Skeletal muscle tissue (tissue), 4 donors: ENCODE data around the gene RAD9A. TPM values are rescaled to one million over a fixed set of nuclear protein-coding genes. Genes with fewer than 3 reads are reported as not detected.

Experiments
- H3K27ac ChIP-seq: one replicate; pipeline ENCODE4 v1.7.0; 2013; ENCODE audit warnings: mild to moderate bottlenecking, low read depth, low read length, inconsistent platforms
- H3K27me3 ChIP-seq, 3 donors: one replicate each; pipeline ENCODE4 v1.7.0; 2013; ENCODE audit warnings: low read length in 3 of 3; ENCODE audit not compliant: control insufficient read depth in 3 of 3, insufficient read depth in 3 of 3
- H3K36me3 ChIP-seq, 3 donors: one replicate each; pipeline ENCODE4 v1.7.0; 2013; ENCODE audit warnings: low read length in 3 of 3; ENCODE audit not compliant: control insufficient read depth in 3 of 3, insufficient read depth in 3 of 3
- H3K4me1 ChIP-seq, 3 donors: one replicate each; pipeline ENCODE4 v1.7.0; 2013; ENCODE audit warnings: low read length in 3 of 3, mild to moderate bottlenecking in 3 of 3; ENCODE audit not compliant: control insufficient read depth in 3 of 3, insufficient read depth in 3 of 3
- H3K4me3 ChIP-seq, 3 donors: one replicate each; pipeline ENCODE4 v1.7.0; 2013; ENCODE audit warnings: low read length in 3 of 3
- H3K9ac ChIP-seq, 3 donors: one replicate each; pipeline ENCODE4 v1.7.0; 2013; ENCODE audit warnings: low read length in 3 of 3, mild to moderate bottlenecking in 3 of 3, moderate library complexity in 2 of 3, low read depth in 1 of 3
- H3K9me3 ChIP-seq, 3 donors: one replicate each; pipeline ENCODE4 v1.7.0; 2013; ENCODE audit warnings: low read length in 3 of 3; ENCODE audit not compliant: control insufficient read depth in 3 of 3
- total RNA-seq: library from RNA; depleted of rRNA; stranded (reverse); fragments of >200 nt; gene quantifications from one replicate; pipeline ENCODE4 v1.2.3, GENCODE V29; 2014
- donor health status: Osteomylitis.

RAD9A gene
- total RNA-seq, 1 donor from 2014 or later = 2.6 TPM

DNA sequence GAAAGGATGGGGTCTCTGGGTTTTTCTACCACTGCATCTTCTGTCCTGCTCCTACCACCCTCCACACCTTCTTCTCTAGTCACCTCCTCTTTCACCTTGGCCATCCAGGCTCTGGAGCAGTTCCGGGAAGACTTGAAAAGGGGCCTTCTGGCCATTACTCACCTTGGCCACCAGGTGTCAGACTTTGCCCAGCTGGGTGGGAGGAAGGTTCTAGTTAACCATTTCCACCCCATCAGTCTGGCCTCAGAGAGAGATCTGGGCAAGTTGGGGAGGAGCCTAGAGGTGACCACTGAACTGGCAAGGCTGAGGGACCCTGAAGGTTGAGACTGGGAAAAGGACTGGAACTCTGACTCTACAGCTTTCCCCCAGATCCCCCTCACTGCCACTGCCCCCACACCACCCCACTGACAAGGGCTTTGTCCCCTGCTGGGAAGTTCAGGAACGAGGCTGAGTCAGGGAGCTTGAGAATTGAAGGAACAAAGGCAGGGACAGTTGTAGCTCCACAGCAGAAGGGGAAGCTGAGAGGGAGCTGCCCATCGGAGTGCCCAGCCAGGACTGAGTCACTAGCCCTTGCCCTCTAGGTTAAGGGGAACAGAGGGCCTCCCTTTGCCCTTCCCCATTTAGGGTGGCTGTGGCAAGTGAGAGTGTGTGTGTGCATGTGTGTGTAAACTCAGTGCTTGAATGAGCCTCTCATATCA, 34.8 kb upstream of the RAD9A start:
- Histone ChIP-seq H3K9ac (peak overlapping the region in 2 of 3 donors; percentile 38 to 64), H3K27ac (peak overlapping the region; percentile 40), H3K4me3 (no peak overlapping the region), H3K27me3 (no peaks in the 10 kb centered on the region), H3K36me3 (no peaks in the 10 kb centered on the region), H3K9me3 (no peaks in the 10 kb centered on the region), H3K4me1 (peaks cover 22 to 57% (median 52%) of the 10 kb centered on the region in 3 donors)

DNA sequence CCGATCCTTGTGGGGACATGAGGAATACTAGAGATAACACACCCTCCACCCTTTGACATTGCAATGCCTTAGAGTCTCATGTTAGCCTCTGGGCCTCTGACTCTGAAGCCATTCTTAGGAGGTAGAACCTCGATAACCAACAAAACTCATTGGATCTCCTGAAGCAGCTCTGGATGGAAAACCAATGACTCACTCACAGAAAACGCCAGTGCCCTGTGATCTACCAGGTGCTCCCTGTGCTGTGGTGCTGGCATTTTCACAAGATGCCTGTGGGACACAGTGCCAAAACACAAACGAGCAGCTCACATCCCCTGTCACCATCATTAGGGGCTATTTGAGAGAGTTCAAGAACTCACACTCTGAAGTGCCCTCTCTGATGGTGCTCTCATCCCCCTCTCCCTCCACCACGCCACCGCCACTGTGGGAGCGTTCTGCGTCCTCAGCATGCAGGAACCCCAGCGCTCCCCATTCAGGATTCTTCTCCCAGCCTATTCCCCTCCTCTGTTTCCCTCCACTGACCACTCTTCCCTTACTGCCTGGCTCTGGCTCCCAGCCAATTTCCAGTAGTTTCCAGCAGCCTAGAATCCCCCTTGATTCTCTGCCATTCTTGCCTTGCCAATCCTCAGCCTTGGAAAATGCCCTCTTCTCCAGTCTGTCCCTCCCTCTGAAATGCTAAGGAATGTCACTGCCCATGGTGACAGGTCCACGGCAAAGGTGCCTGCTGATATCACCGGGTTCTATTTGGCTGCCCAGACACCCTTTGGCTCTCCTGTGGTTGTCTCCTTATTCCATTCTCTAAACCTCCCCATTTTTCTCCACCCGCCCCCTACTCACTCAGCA, 33.7 kb upstream of the RAD9A start:
- peak overlapping the region in 1 of 3 donors; percentile 64 for H3K9ac ChIP-seq
- no peaks in the 10 kb centered on the region for H3K36me3 ChIP-seq
- H3K9me3 ChIP-seq = no peaks in the 10 kb centered on the region
- H3K4me3 ChIP-seq = no peak overlapping the region
- H3K4me1 ChIP-seq = peaks cover 15 to 48% (median 43%) of the 10 kb centered on the region in 3 donors
- no peaks in the 10 kb centered on the region for H3K27me3 ChIP-seq
- H3K27ac ChIP-seq = peak overlapping the region; percentile 40

DNA sequence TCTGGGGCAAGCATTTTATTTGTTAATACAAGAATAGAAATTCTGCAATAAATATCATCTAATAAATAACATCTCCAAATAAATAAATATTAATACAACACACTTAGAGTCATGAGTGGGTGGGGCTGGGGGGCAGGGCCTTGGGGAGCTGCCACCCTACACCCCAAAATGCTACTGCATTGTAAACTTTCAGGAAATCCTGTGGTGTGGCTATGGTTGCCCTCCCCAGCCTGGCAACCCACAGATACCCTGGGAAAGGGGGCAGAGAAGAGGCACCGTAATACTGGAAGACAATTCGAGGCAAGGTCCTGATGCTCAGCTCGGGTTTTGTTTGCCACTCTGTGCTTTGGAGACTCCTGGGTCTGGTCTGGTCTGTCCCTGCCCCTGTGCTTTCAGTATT, 27.6 kb upstream of the RAD9A start:
- Histone ChIP-seq H3K27me3 (peaks cover 5 to 25% (median 21%) of the 10 kb centered on the region in 3 donors), H3K9ac (no peak overlapping the region), H3K36me3 (peaks cover 0 to 6% (median 5%) of the 10 kb centered on the region in 3 donors), H3K4me1 (peaks cover 7 to 13% (median 11%) of the 10 kb centered on the region in 3 donors), H3K9me3 (no peaks in the 10 kb centered on the region), H3K27ac (no peak overlapping the region), H3K4me3 (no peak overlapping the region)

DNA sequence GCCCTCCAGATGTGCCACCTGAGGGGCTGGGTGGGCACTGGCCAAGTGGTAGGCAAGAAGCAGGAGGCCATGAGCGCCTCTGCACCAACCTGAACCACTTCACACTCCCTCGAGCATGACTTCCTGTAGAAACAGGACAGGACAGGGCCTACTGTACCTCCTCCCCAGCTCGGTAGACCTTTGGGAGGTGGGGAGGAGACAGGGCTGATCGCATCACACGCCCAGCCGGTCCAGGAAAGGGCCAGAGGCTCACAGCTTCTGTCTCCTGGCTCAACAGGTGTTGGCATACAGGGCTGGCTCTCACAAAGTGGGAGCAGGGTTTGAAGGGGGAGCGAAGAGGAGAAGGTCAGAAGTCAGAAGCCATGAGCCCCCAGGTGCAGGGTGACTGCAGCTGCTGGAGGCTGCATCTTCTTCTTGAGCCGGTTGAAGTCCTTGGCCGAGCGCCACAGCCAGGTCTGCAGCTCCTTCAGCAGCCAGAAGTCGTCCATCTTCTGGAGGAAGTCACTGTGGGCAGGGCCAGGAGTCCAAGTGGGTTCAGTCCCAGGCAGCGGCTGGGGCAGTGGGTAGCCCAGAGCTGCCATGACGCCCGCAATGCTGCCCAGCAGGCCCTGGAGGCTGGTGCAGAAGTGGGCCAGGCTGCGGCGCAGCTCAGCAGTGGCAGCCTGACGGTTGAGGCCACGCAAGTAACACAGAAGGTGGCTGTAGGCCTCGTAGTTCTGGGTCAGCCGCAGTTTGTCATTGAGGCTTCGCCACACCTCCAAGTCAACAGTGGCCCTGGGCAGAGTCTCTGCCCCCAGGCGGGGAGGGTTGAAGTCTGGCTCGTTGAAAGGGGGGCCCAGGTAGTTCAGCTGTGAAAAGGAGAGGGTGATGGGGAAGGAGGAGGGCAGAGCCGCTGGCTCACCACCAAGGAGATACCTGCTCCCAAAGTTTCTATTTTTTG, 26.7 kb upstream of the RAD9A start:
- no peak overlapping the region for H3K27ac ChIP-seq
- H3K27me3 ChIP-seq = peaks cover 5 to 32% (median 29%) of the 10 kb centered on the region in 3 donors
- no peak overlapping the region for H3K4me3 ChIP-seq
- no peaks in the 10 kb centered on the region for H3K9me3 ChIP-seq
- peaks cover 0 to 6% (median 5%) of the 10 kb centered on the region in 3 donors for H3K36me3 ChIP-seq
- peaks cover 7 to 14% (median 13%) of the 10 kb centered on the region in 3 donors for H3K4me1 ChIP-seq
- H3K9ac ChIP-seq = no peak overlapping the region

DNA sequence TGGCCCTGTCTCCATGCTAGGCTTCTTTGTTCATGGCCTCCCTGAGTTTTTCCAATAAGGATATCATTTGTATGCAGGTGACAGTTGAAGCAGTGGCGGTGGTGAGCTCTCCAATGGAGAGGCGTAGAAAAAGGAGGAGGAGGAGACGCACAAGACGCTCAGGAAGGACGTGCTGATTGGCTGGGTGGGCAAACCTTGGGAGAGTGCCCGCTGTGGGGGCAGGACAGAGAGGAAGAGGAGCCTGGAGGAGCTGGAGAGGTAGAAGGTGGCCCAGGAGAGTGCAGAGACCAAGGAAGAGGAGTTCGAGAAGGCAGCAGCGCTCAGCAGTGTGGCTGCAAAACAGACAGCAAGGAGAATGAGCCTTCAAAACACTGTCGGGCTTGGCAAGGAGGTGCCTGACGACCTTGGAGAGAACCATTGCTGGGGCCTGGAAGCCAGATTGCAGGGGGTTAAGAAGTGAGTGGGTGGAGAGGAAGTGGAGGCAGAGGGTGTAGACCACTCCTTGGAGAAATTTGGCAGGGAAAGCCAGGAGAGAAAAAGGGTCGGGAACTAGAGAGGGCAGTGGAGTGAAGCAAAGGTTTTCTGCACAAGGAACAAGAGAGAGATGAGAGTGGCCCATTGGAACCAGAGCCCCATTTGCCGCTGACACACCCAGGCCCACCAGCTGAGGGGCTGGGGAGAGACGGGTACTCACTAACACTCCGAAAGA, 25.9 kb upstream of the RAD9A start:
- no peak overlapping the region for H3K27ac ChIP-seq
- H3K9me3 ChIP-seq = no peaks in the 10 kb centered on the region
- no peak overlapping the region for H3K4me3 ChIP-seq
- H3K4me1 ChIP-seq = peaks cover 7 to 18% (median 13%) of the 10 kb centered on the region in 3 donors
- peaks cover 9 to 38% (median 31%) of the 10 kb centered on the region in 3 donors for H3K27me3 ChIP-seq
- peak overlapping the region in 1 of 3 donors; percentile 33 for H3K9ac ChIP-seq
- peaks cover 0 to 6% (median 5%) of the 10 kb centered on the region in 3 donors for H3K36me3 ChIP-seq

DNA sequence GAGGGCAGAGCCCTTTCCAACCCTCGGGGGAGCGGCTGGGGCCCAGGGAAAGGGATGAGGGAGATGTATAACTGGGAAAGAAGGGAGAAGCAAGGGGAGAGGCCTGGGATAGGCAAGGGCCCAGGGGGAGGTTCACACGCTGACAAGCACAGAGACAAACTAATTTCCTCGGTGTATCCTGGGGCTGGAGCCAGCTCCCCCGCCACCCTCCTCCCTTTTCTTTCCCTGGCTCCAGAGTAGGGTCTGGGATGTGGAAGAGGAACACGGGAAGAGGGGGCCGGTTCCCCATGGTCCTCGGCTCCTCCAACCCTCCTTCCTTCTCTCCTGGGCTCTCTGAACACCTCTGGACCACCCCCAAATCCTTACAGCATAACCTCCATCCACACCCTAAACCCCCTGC, 25.2 kb upstream of the RAD9A start:
- Histone ChIP-seq H3K27me3 (peaks cover 11 to 43% (median 34%) of the 10 kb centered on the region in 3 donors), H3K36me3 (peaks cover 0 to 6% (median 5%) of the 10 kb centered on the region in 3 donors), H3K4me1 (peaks cover 7 to 24% (median 17%) of the 10 kb centered on the region in 3 donors), H3K9ac (peak overlapping the region in 1 of 3 donors; percentile 8), H3K27ac (no peak overlapping the region), H3K9me3 (no peaks in the 10 kb centered on the region), H3K4me3 (no peak overlapping the region)

DNA sequence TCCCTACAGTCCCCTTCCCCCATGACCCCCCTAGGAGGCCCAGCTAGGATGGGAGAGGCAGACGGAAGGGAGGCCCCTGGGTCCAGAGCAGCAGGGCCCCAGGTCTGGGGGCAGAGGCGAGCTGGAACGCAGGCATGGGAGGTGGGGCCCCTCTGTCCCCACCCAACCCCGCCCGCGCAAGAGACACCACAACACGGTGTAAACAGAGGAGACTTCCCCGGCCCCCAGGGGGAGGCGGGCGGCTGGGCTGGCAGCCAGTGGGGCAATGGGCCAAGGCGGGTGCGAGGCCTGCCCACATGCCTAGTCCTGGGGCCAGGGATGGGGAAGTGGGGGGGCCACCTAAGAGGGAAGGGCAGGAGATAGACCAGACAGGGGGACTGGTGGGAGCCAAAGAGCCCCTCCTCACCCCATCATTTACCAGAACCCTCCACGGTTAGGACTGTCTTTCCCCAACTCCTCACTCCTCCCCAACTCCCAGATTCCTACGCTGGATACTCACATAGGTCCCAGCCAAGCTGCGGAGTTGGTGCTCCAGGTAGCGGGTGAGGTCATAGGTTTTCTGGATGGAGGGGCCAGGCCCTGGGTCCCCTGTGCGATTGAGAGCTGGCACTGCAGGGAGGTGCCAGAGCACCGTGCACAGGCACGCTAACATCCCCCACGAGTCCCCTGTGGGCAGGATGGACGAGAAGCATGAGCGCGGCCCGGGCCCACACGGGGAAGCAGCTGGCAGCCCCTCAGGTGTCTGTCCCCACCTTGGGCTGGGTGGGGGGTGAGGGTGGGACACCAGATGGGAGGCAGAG, 24.6 kb upstream of the RAD9A start:
- Histone ChIP-seq H3K4me1 (peaks cover 12 to 30% (median 23%) of the 10 kb centered on the region in 3 donors), H3K9me3 (no peaks in the 10 kb centered on the region), H3K27me3 (peaks cover 11 to 43% (median 37%) of the 10 kb centered on the region in 3 donors), H3K9ac (peak overlapping the region in 1 of 3 donors; percentile 8), H3K36me3 (peaks cover 0 to 6% (median 5%) of the 10 kb centered on the region in 3 donors), H3K27ac (no peak overlapping the region), H3K4me3 (no peak overlapping the region)

DNA sequence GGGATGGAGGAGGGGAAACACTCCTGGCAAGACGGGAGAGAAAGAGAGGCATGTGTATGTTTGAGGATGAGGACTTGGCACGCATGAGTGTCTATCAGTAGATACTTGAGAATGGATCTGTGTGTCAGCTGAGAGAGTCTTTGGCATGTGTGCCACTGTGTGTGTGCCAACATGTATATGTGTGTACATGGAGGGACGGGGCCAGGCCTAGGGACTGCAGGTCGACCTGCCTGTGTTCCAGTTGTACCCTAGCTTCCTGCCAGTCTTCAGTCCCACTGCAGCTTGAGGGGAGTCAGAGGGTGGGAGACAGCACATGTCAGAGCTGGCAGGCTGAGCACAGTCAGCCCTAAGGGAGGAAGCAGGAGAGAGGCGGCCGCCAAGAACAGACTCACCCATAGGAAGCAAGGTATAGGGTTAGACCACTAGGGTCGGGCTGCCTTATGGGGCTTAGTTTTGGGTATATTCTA, 24.0 kb upstream of the RAD9A start:
- Histone ChIP-seq H3K9me3 (no peaks in the 10 kb centered on the region), H3K27me3 (peaks cover 11 to 43% (median 37%) of the 10 kb centered on the region in 3 donors), H3K4me1 (peaks cover 13 to 30% (median 23%) of the 10 kb centered on the region in 3 donors), H3K36me3 (peaks cover 0 to 6% (median 5%) of the 10 kb centered on the region in 3 donors), H3K9ac (no peak overlapping the region), H3K27ac (no peak overlapping the region), H3K4me3 (no peak overlapping the region)
